Kidney epithelial cell (primary cell): Measurements from ENCODE around the gene ELF4. TPM values are rescaled to one million over a fixed set of nuclear protein-coding genes. Genes with fewer than 3 reads are reported as not detected.
A peak's percentile ranks its signal among the peaks of the same experiment; 100 is the strongest.

Experiments used
- DNase-seq: peaks from one replicate; pipeline ENCODE4 v3.0.0-alpha.2; 2010; ENCODE audit warnings: low read depth
- H3K27me3 ChIP-seq: 2 replicates; pipeline ENCODE4 v1.6.0; 2011; ENCODE audit warnings: low read length; ENCODE audit not compliant: control insufficient read depth, insufficient read depth
- H3K36me3 ChIP-seq: 2 replicates; pipeline ENCODE4 v1.5.1; 2011; ENCODE audit warnings: low read length; ENCODE audit not compliant: control insufficient read depth, insufficient read depth
- H3K4me3 ChIP-seq: 2 replicates; pipeline ENCODE4 v1.5.1; 2011; ENCODE audit warnings: low read depth, mild to moderate bottlenecking, control low read depth, low read length
- total RNA-seq: library from RNA; depleted of rRNA; stranded (reverse); fragments of >200 nt; gene quantifications from 2 replicates; pipeline ENCODE4 v1.2.3, GENCODE V29; 2015
- TF ChIP-seq, protein P1 (sequence below): IDR thresholded peaks from 2 replicates; pipeline ENCODE4 v1.5.1; 2011; ENCODE audit warnings: mild to moderate bottlenecking, moderate library complexity, low read length, control low read depth, inconsistent platforms; ENCODE audit not compliant: insufficient read depth, poor library complexity, severe bottlenecking

The ELF4 gene
- total RNA-seq, 1 donor from 2014 or later = 26.9 TPM

DNA sequence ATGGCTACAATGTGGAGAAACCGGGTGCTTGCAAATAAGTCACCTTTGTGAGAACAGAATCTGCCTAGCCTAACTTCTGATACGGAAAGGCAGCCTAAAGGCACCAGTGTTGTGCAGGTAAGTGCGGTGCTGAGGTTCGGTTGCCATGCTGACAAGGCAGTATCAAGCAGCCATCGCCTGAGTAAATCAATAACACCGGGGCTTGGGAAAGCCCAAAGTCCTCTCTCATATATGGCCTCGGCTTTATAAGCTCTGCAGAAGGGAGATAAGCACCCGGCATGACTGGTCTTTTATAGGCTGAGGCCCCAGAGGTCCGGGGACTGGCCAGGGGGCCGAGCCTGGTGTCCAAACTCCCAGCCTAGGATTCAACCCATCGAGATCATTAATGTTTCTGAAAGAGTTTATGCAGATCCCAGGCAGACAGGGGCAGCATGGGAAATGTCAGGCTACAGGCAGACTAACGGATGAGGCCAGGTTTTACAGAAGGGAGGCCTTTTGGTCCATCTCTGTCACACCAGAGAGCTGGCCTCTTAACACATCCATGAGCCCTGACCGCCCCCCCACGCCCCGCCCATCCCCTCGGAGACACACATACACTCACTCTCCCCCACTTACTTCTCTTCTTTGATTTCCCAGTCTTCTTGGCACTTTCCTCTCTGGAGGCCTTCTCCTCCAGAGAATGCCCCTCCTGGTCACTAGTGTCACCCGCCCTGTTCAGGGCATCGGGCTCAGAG, 38.5 kb downstream of the ELF4 start:
- Histone ChIP-seq H3K27me3 (no peaks in the 10 kb centered on the region), H3K4me3 (no peak overlapping the region), H3K36me3 (no peaks in the 10 kb centered on the region)
- DNase-seq = no peak
- TF ChIP-seq, protein P1, sequence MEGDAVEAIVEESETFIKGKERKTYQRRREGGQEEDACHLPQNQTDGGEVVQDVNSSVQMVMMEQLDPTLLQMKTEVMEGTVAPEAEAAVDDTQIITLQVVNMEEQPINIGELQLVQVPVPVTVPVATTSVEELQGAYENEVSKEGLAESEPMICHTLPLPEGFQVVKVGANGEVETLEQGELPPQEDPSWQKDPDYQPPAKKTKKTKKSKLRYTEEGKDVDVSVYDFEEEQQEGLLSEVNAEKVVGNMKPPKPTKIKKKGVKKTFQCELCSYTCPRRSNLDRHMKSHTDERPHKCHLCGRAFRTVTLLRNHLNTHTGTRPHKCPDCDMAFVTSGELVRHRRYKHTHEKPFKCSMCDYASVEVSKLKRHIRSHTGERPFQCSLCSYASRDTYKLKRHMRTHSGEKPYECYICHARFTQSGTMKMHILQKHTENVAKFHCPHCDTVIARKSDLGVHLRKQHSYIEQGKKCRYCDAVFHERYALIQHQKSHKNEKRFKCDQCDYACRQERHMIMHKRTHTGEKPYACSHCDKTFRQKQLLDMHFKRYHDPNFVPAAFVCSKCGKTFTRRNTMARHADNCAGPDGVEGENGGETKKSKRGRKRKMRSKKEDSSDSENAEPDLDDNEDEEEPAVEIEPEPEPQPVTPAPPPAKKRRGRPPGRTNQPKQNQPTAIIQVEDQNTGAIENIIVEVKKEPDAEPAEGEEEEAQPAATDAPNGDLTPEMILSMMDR = no peak

DNA sequence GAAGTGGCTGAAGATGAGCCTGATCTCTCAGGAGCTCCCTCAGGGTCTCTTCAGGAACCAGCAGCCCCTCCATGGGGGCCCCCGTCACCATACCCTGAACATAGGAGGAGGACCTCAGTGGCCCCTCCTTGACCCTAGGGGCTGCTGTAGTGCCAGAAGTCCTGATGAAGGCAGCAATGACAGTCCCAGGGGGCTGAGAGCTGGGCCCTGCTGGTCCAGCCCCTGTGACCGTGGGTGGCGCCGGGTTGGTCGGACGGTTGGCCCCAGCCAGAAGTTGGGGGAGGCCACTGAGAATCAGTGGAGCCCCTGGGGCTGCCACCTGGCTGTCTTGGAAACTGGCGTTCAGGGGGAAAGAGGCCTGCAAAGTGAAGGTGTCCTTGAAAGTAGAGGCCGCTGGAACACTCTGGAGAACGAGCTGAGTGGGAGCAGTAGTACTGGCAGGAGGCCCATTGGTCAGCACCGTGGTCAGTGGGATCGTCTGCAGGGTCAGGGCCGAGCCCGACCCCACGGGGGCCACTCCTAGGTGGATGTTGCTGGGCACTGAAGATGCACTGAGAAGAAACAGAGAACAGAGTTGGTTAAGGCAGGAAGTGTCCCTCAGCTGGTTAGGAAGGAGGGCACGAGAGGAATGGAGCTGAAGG, 43.2 kb downstream of the ELF4 start:
- TF ChIP-seq, protein P1 = no peak
- no peak for DNase-seq
- no peak overlapping the region for H3K4me3 ChIP-seq
- H3K27me3 ChIP-seq = no peaks in the 10 kb centered on the region
- H3K36me3 ChIP-seq = no peaks in the 10 kb centered on the region

DNA sequence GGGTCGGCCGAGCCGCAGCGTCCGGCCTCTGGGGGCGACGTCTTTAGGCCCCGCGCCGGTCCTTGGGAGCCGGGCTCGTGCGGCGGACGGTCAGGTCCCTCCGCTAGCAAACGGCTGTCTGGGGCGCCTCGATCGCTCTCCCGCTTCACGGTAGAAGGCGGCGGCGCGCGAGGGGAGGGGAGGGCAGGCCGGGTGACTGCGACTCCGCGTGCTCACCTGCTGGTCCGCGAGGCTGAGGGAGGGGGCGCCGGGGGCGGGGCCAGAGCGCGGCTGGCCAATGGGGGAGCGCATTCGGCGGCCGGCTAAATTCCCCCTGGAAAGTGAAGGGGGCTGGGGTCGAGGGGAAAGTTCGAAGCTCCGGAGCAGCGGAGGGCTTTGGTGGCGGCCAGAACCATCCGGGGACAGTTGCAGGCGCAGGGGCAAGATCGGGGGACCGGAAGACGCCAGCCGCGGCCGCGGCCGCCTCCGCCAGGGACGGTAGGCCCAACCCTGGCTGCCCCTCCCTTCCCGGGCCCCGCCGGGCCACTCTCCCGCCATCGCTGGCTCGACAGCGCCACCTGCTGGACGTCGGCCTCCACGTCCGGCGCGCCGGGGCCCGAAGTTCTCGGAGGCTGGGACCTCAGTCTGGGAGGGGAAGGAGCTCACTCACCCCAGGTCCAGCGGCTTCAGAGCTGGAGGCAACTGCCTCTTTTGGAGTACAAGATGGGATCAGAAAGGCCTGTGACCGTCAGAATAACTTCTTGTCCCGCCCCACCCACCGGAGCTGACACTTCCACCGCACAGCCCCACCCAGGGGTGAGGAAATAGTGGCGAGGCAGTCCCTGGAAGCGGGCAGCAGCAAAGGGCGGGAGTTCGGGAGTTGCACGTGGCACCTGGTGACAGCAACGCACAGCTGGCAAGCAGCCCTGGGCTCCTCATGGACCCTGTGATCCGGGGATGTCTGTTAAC, 49.9 kb downstream of the ELF4 start:
- no peaks in the 10 kb centered on the region for H3K27me3 ChIP-seq
- H3K36me3 ChIP-seq = no peaks in the 10 kb centered on the region
- H3K4me3 ChIP-seq = peak overlapping the region; percentile 48
- TF ChIP-seq, protein P1 = peak; percentile 54
- DNase-seq = no peak

DNA sequence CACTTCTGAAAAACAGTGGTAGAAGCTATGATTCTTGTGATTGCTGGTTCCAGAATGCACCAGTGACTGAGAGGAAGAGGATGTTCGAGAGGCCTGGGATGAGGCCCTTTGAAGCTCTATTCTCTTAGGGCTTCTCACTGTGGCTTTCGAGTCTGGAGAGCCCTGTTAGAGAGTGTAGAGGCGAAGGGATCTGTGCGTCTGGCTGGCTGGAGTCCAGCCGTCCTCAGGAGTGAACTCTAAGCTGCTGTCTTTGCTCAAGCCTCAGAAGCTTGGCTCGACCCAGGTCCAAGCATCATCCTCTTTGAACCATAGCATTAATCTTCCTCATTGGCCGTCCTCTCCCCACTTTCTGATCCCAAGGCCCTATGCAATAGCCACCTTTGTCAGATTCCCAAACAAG, 51.6 kb downstream of the ELF4 start:
- TF ChIP-seq, protein P1 = no peak
- no peak for DNase-seq
- H3K27me3 ChIP-seq = no peaks in the 10 kb centered on the region
- no peaks in the 10 kb centered on the region for H3K36me3 ChIP-seq
- H3K4me3 ChIP-seq = no peak overlapping the region

DNA sequence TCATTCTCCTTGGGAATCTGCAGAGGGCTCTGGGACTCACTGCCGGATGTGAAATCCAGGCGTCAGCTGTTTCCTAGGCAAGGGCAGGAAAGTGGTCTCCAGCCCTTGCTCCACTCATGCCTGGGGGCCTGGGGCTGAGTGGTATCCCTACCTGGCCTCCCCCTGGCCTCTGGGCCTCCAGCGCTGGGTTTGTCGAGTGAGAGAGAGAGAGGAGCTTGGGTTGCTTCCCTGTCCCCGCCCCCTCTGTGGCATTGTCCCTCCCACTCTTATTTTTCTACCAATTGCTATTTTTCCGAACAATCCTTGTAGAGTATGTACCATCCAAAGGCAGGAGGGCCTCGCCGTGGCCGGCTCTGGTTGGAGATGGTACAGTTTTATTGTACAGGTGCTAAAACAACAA, 53.1 kb downstream of the ELF4 start:
- no peaks in the 10 kb centered on the region for H3K36me3 ChIP-seq
- DNase-seq = no peak
- TF ChIP-seq, protein P1 = no peak
- no peak overlapping the region for H3K4me3 ChIP-seq
- H3K27me3 ChIP-seq = no peaks in the 10 kb centered on the region
